K562 (cell line): ENCODE results near the gene PRKAR1B. TPM values are rescaled to one million over a fixed set of nuclear protein-coding genes. Genes with fewer than 3 reads are reported as not detected.

ENCODE experiments used
- ASH1L ChIP-seq: fragments of 450-650 bp; IDR thresholded peaks from 2 replicates; pipeline ENCODE4 v1.6.1; 2018; ENCODE audit warnings: borderline replicate concordance, mild to moderate bottlenecking, low read depth; ENCODE audit not compliant: partially characterized antibody
- BACH1 ChIP-seq: fragments of 200-800 bp; sonication (Bioruptor generic); IDR thresholded peaks from 2 replicates; pipeline ENCODE4 v1.6.1; 2016; ENCODE audit warnings: missing genetic modification characterization, missing compliant biosample characterization
- BRD4 ChIP-seq: fragments of 200-600 bp; sonication (generic); IDR thresholded peaks from 2 replicates; pipeline ENCODE4 v1.6.1; 2017; ENCODE audit warnings: inconsistent platforms
- BRD9 ChIP-seq: fragments of 450-650 bp; IDR thresholded peaks from 2 replicates; pipeline ENCODE4 v1.6.1; 2018; ENCODE audit warnings: low read depth; ENCODE audit not compliant: partially characterized antibody
- FUS ChIP-seq: fragments of 200-400 bp; formaldehyde crosslinking; optimal IDR thresholded peaks from 2 replicates; pipeline ENCODE3; 2017; ENCODE audit warnings: low read depth, low read length
- KAT7 ChIP-seq: sonication (generic); formaldehyde crosslinking; IDR thresholded peaks from 2 replicates; pipeline ENCODE4 v1.8.0; 2022; ENCODE audit warnings: missing genetic modification reagents, mild to moderate bottlenecking, borderline replicate concordance
- POLR3G ChIP-seq: IDR thresholded peaks from 2 replicates; pipeline ENCODE4 v1.6.1; 2011; ENCODE audit not compliant: insufficient read length, insufficient replicate concordance; ENCODE audit errors: extremely low read depth
- PPARD ChIP-seq: fragments of 250-450 bp; sonication (Bioruptor Pico); IDR thresholded peaks from 2 replicates; pipeline ENCODE4 v1.8.0; 2022; ENCODE audit warnings: inconsistent platforms, mild to moderate bottlenecking, moderate library complexity
- RBM34 ChIP-seq: fragments of 200-400 bp; formaldehyde crosslinking; IDR thresholded peaks from 2 replicates; pipeline ENCODE4 v1.6.1; 2018; ENCODE audit warnings: low read length, borderline replicate concordance; ENCODE audit not compliant: insufficient read depth
- SETDB1 ChIP-seq: IDR thresholded peaks from one replicate; pipeline ENCODE4 v1.6.1; 2012; ENCODE audit warnings: low read length, control low read depth, inconsistent platforms
- SUPT5H ChIP-seq: fragments of 450-650 bp; IDR thresholded peaks from 2 replicates; pipeline ENCODE4 v1.6.1; 2016
- TBL1XR1 ChIP-seq, 2 experiments: IDR thresholded peaks; 2 replicates each; pipeline ENCODE4 v1.6.1; 2012; ENCODE audit warnings: improper control_type of control experiment in 2 of 2, low read length in 2 of 2, mild to moderate bottlenecking in 1 of 2
- ZFX ChIP-seq: sonication (generic); formaldehyde crosslinking; IDR thresholded peaks from 2 replicates; pipeline ENCODE4 v1.8.0; 2022; ENCODE audit warnings: mild to moderate bottlenecking, missing genetic modification reagents, moderate library complexity
- ZKSCAN8 ChIP-seq: fragments of 200-800 bp; sonication (Bioruptor generic); IDR thresholded peaks from 2 replicates; pipeline ENCODE4 v1.6.1; 2016; ENCODE audit warnings: missing genetic modification characterization, missing compliant biosample characterization
- polyA plus RNA-seq, 8 experiments: library from polyadenylated mRNA; depleted of rRNA in 4 of 8; stranded (reverse) in 5 of 8; unstranded in 3 of 8; fragments of >200 nt; fragmentation: Nextera tagmentation in 2 of 8; fragmentation: Illumina TruSeq in 1 of 8; extraction: Ambion mirVana in 2 of 8; extraction: Trizol in 1 of 8; gene quantifications; 2 replicates each; pipeline versions ENCODE4 v1.2.1 to v1.2.3, GENCODE V29; 2011 to 2014; ENCODE audit warnings: inconsistent platforms in 1 of 8, missing spikeins in 1 of 8
- total RNA-seq, 7 experiments: library from RNA; depleted of rRNA in 6 of 7; stranded (reverse); fragments of >200 nt in 6 of 7; fragmentation: Illumina TruSeq in 2 of 7; extraction: Trizol in 2 of 7; gene quantifications; 2 replicates each; pipeline versions ENCODE4 v1.2.1 to v1.2.3, GENCODE V29; 2011 to 2021; ENCODE audit warnings: low replicate concordance in 1 of 7
- TF ChIP-seq, protein P1 (sequence below): fragments of 250-450 bp; sonication (Bioruptor Pico); IDR thresholded peaks from 2 replicates; pipeline ENCODE4 v1.6.1; 2021; ENCODE audit warnings: mild to moderate bottlenecking
- TF ChIP-seq, protein P2 (sequence below): IDR thresholded peaks from 2 replicates; pipeline ENCODE4 v1.6.1; 2014; ENCODE audit warnings: antibody characterized with exemption
- TF ChIP-seq, protein P3 (sequence below): sonication (generic); formaldehyde crosslinking; IDR thresholded peaks from 2 replicates; pipeline ENCODE4 v1.5.0; 2020; ENCODE audit warnings: missing genetic modification reagents
- TF ChIP-seq, protein P4 (sequence below): fragments of 250-450 bp; sonication (Bioruptor Pico); IDR thresholded peaks from 2 replicates; pipeline ENCODE4 v1.9.0; 2021; ENCODE audit warnings: mild to moderate bottlenecking, inconsistent platforms
- TF ChIP-seq, protein P5 (sequence below): fragments of 450-650 bp; formaldehyde crosslinking; IDR thresholded peaks from 2 replicates; pipeline ENCODE4 v1.4.0; 2020; ENCODE audit warnings: mild to moderate bottlenecking, moderate library complexity
- TF ChIP-seq, protein P6 (sequence below), 2 experiments: fragments of 450-650 bp; IDR thresholded peaks; 2 replicates each; pipeline ENCODE4 v1.6.1; 2016

Gene PRKAR1B
- total and polyA plus RNA-seq, 9 of the 15 experiments (the other 6 are each of a cell fraction or from before 2014, with no cell fraction given): 0.99 to 30.5 (median 12.7) TPM

DNA sequence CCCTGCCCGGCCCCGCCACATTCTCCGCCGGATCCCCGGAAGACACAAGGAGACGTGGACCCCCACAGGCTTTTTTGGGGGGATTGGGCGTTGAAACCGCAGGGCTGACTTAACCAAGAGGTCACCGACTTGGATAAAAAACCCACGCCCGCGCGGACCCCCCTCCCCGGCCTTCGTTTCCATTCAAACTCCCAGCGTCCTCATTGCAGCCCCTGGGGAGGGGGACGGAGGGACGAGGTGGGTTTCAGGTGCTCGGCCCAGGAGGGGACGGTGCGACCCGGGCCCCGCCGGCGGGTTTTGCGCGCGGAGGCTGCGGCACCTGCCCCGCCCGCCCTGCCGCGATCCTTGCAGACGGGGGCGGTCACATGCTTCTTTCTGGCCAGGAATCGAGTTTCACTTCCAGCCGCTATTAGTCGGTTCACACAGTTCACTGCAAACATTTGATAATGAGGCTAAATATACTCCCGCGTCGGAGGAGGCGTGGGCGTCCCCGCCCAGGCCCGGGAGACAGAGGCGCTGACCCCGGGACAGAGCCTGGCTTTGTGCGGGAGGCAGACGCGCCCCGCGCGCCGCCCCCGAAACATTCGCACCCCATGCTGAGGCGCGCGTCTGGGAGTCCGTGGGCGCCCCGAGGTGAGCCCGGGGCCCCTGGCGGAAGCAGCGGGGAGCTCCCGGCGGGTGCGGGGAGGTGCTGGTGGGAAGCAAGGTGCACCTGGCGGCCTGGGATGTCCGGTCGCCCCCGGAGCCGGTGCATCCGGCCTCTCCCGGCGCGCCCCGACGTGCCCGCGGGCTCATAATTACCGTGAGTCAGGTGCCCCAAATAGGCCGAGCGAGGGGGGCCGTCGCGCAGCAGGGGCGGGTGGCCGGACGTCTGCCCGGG is 204.8 kb downstream of the PRKAR1B start (continued):
- TF ChIP-seq, protein P1, sequence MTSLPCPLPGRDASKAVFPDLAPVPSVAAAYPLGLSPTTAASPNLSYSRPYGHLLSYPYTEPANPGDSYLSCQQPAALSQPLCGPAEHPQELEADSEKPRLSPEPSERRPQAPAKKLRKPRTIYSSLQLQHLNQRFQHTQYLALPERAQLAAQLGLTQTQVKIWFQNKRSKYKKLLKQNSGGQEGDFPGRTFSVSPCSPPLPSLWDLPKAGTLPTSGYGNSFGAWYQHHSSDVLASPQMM: no peak
- TF ChIP-seq, protein P2, sequence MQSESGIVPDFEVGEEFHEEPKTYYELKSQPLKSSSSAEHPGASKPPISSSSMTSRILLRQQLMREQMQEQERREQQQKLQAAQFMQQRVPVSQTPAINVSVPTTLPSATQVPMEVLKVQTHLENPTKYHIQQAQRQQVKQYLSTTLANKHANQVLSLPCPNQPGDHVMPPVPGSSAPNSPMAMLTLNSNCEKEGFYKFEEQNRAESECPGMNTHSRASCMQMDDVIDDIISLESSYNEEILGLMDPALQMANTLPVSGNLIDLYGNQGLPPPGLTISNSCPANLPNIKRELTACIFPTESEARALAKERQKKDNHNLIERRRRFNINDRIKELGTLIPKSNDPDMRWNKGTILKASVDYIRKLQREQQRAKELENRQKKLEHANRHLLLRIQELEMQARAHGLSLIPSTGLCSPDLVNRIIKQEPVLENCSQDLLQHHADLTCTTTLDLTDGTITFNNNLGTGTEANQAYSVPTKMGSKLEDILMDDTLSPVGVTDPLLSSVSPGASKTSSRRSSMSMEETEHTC: peak; percentile 84
- TF ChIP-seq KAT7 (CRISPR knock-in tag): no peak
- peak; percentile 61 for TF ChIP-seq ZFX (CRISPR knock-in tag)
- no peak for TF ChIP-seq FUS
- TF ChIP-seq RBM34: no peak
- TF ChIP-seq BRD4: no peak
- TF ChIP-seq POLR3G: no peak
- TF ChIP-seq, protein P3, sequence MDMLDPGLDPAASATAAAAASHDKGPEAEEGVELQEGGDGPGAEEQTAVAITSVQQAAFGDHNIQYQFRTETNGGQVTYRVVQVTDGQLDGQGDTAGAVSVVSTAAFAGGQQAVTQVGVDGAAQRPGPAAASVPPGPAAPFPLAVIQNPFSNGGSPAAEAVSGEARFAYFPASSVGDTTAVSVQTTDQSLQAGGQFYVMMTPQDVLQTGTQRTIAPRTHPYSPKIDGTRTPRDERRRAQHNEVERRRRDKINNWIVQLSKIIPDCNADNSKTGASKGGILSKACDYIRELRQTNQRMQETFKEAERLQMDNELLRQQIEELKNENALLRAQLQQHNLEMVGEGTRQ (CRISPR knock-in tag): peak; percentile 64
- TF ChIP-seq SUPT5H: no peak
- TF ChIP-seq, protein P4, sequence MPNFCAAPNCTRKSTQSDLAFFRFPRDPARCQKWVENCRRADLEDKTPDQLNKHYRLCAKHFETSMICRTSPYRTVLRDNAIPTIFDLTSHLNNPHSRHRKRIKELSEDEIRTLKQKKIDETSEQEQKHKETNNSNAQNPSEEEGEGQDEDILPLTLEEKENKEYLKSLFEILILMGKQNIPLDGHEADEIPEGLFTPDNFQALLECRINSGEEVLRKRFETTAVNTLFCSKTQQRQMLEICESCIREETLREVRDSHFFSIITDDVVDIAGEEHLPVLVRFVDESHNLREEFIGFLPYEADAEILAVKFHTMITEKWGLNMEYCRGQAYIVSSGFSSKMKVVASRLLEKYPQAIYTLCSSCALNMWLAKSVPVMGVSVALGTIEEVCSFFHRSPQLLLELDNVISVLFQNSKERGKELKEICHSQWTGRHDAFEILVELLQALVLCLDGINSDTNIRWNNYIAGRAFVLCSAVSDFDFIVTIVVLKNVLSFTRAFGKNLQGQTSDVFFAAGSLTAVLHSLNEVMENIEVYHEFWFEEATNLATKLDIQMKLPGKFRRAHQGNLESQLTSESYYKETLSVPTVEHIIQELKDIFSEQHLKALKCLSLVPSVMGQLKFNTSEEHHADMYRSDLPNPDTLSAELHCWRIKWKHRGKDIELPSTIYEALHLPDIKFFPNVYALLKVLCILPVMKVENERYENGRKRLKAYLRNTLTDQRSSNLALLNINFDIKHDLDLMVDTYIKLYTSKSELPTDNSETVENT (CRISPR knock-in tag): no peak
- TF ChIP-seq BRD9: no peak
- TF ChIP-seq TBL1XR1 (IDR thresholded peaks at IDR 0.05; ENCODE audit: low read length in 2 of 2): peak in 1 of 2 experiments; percentile 70; a peak in 2 of 4 replicates
- no peak for TF ChIP-seq ZKSCAN8 (CRISPR knock-in tag)
- no peak for TF ChIP-seq BACH1 (tag)
- TF ChIP-seq, protein P5, sequence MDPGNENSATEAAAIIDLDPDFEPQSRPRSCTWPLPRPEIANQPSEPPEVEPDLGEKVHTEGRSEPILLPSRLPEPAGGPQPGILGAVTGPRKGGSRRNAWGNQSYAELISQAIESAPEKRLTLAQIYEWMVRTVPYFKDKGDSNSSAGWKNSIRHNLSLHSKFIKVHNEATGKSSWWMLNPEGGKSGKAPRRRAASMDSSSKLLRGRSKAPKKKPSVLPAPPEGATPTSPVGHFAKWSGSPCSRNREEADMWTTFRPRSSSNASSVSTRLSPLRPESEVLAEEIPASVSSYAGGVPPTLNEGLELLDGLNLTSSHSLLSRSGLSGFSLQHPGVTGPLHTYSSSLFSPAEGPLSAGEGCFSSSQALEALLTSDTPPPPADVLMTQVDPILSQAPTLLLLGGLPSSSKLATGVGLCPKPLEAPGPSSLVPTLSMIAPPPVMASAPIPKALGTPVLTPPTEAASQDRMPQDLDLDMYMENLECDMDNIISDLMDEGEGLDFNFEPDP: no peak
- no peak for TF ChIP-seq ASH1L
- TF ChIP-seq SETDB1: no peak
- no peak for TF ChIP-seq PPARD
- TF ChIP-seq, protein P6, sequence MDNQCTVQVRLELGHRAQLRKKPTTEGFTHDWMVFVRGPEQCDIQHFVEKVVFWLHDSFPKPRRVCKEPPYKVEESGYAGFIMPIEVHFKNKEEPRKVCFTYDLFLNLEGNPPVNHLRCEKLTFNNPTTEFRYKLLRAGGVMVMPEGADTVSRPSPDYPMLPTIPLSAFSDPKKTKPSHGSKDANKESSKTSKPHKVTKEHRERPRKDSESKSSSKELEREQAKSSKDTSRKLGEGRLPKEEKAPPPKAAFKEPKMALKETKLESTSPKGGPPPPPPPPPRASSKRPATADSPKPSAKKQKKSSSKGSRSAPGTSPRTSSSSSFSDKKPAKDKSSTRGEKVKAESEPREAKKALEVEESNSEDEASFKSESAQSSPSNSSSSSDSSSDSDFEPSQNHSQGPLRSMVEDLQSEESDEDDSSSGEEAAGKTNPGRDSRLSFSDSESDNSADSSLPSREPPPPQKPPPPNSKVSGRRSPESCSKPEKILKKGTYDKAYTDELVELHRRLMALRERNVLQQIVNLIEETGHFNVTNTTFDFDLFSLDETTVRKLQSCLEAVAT (IDR thresholded peaks at IDR 0.05): no peak
